ENCODE measurements around the gene BST1. TPM values are rescaled to one million over a fixed set of nuclear protein-coding genes. Genes with fewer than 3 reads are reported as not detected.

Gene BST1
- total and polyA plus RNA-seq, 10 of the 15 experiments (the other 5 are each of a cell fraction or from before 2014, with no cell fraction given), result 0.04 to 0.42 (median 0.11) TPM; not detected in 1

DNA sequence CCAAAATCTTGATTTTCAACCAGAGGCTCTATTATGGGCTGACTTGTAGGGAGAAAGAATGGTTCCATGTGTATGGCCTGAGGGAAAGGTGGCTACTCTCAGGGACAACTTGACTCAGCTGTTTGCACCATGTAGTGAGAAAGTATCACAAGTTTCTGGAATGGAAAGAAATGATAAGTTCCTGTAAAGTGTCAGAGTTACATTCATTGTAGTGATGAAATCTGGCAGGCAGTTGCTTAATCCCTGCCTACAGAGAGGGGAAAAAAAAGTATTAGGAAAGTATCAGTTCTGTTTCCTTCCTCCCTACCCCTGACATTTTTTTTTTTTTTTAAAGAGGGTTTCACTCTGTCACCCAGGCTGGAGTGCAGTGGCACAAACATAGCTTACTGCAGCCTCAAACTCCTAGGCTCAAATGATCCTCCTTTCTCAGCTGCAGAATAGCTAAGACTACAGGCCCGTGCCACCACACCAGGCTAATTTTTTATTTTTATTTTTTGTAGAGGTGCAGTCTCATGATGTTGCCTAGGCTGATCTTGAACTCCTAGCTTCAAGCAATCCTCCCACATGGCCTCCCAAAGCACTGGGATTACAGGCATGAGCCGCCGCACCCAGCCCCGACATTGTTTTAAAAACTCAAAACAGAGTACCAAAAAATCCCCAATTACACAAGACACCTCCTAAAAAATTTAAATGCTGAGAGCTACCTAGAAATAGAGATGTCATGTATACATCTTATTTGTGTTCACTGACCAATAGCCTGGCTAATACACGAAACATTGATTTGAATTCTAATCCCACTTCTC, 42.9 kb upstream of the BST1 start (continued):
- TF ChIP-seq MTA3 (IDR thresholded peaks at IDR 0.05; ENCODE audit: borderline replicate concordance, low read length), result no peak
- TF ChIP-seq ESRRA (IDR thresholded peaks at IDR 0.05; ENCODE audit: low read length), result no peak
- TF ChIP-seq ZZZ3 (IDR thresholded peaks at IDR 0.05; ENCODE audit: control insufficient read depth, insufficient read length, low read depth), result no peak
- no peak for TF ChIP-seq RELA (IDR thresholded peaks at IDR 0.05; ENCODE audit: borderline replicate concordance, partially characterized antibody)
- no peak for TF ChIP-seq MYC (IDR thresholded peaks at IDR 0.05; ENCODE audit: insufficient read depth, insufficient read length, insufficient replicate concordance, low read length, severe bottlenecking)
- TF ChIP-seq, protein P1, sequence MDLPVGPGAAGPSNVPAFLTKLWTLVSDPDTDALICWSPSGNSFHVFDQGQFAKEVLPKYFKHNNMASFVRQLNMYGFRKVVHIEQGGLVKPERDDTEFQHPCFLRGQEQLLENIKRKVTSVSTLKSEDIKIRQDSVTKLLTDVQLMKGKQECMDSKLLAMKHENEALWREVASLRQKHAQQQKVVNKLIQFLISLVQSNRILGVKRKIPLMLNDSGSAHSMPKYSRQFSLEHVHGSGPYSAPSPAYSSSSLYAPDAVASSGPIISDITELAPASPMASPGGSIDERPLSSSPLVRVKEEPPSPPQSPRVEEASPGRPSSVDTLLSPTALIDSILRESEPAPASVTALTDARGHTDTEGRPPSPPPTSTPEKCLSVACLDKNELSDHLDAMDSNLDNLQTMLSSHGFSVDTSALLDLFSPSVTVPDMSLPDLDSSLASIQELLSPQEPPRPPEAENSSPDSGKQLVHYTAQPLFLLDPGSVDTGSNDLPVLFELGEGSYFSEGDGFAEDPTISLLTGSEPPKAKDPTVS (IDR thresholded peaks at IDR 0.05; ENCODE audit: low read depth, low read length), result no peak

DNA sequence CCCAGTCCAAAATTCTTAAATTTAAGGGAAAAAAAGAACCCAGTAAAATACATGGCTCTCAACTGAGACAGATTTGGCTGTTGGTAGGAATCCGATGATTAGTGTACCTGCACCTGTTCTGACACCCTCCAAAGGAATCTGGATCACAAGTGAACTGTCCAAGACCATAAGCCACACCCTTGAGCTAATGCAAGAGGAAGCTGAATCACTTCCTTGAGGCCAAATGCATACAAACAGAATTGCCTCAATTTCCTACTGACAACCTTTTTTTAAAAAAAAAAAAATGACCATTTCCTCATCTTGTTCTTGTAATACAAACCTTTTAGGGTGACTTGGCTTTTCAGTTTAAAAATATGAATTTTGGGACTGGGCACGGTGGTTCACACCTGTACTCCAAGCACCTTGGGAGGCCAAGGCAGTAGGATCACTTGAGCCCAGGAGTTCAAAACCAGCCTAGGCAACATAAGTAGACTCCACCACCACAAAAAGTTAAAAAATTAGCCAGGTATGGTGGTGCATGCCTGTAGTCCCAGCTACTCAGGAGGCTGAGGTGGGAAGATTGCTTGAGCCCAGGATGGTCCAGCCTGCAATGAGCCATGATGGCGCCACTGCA, 37.0 kb upstream of the BST1 start:
- no peaks in the 10 kb centered on the region for H3K4me1 ChIP-seq (ENCODE audit: control insufficient read depth, insufficient read depth, low read length)
- SMC1A ChIA-PET (ENCODE audit: uncharacterized antibody, unreplicated experiment), result interaction anchor here (0.6 kb wide), 1 partner anchor 12 kb away, joined by 3 read pairs; no protein-coding TSS in a partner anchor
- no peak for DNase-seq (ENCODE audit: low read depth, low spot score)
- no peak overlapping the region for H3K27ac ChIP-seq (ENCODE audit: control insufficient read depth, insufficient read depth)
- WGBS (ENCODE audit: insufficient coverage, insufficient replicate concordance, low lambda C conversion rate, missing lambda C conversion rate), result 81% methylated on average over 3 of the region's 3 CpGs
- intact Hi-C loops (cut with micrococcal nuclease; ENCODE audit: unreplicated experiment) (no loop called here), in situ Hi-C loops (cut with MboI) (no loop called here)
- ATAC-seq, result no peak
- H4K20me1 ChIP-seq (ENCODE audit: control insufficient read depth, insufficient read depth), result no peaks in the 10 kb centered on the region
- H3K9me3 ChIP-seq (replicated peaks; ENCODE audit: control insufficient read depth, insufficient read depth, low read length), result no peaks in the 10 kb centered on the region
- RAD21 ChIA-PET (ENCODE audit: unreplicated experiment), result no interaction called here
- no peak overlapping the region for H3K4me2 ChIP-seq (ENCODE audit: control insufficient read depth, insufficient read depth)
- no peak overlapping the region for H3K9ac ChIP-seq (ENCODE audit: control insufficient read depth, insufficient read depth, low read length)
- CTCF ChIA-PET, result no interaction called here
- no peaks in the 10 kb centered on the region for H3K79me2 ChIP-seq (ENCODE audit: control insufficient read depth, insufficient read depth, low read length)
- no TSS peak for BruUV-seq (replicated peaks)
- no peaks in the 10 kb centered on the region for H3K27me3 ChIP-seq (replicated peaks in 1 of 2; ENCODE audit: control insufficient read depth in 2 of 2, insufficient read depth in 2 of 2, low read length in 1 of 2)
- no peak for FAIRE-seq
- peaks cover 0 to 4% of the 10 kb centered on the region in 2 experiments; a peak in 3 of 4 replicates for H3K36me3 ChIP-seq (ENCODE audit: control insufficient read depth in 2 of 2, insufficient read depth in 2 of 2, low read length in 1 of 2)
- POLR2A ChIA-PET, result interaction anchor here (1.8 kb wide), 1 partner anchor 17 kb away, joined by 4 read pairs; no protein-coding TSS in a partner anchor
- H3K4me3 ChIP-seq, result no peak overlapping the region
- H2AFZ ChIP-seq (ENCODE audit: control insufficient read depth, low read depth, low read length), result no peak overlapping the region
- TF ChIP-seq ZNF217 (IDR thresholded peaks at IDR 0.05) (no peak), HCFC1 (IDR thresholded peaks at IDR 0.05; ENCODE audit: low read length) (no peak), EP300 (IDR thresholded peaks at IDR 0.05; ENCODE audit: borderline replicate concordance in 1 of 2, control insufficient read depth in 1 of 2, low read depth in 2 of 2, low read length in 2 of 2) (no peak), CHD2 (IDR thresholded peaks at IDR 0.05; ENCODE audit: borderline replicate concordance, low read depth, low read length) (no peak), SMAD1 (IDR thresholded peaks at IDR 0.05; ENCODE audit: low read depth, partially characterized antibody) (no peak), RUNX3 (IDR thresholded peaks at IDR 0.05; ENCODE audit: low read length) (no peak), ZNF622 (IDR thresholded peaks at IDR 0.05) (no peak), EED (IDR thresholded peaks at IDR 0.05; ENCODE audit: low read depth) (no peak)
- TF ChIP-seq, protein P2, sequence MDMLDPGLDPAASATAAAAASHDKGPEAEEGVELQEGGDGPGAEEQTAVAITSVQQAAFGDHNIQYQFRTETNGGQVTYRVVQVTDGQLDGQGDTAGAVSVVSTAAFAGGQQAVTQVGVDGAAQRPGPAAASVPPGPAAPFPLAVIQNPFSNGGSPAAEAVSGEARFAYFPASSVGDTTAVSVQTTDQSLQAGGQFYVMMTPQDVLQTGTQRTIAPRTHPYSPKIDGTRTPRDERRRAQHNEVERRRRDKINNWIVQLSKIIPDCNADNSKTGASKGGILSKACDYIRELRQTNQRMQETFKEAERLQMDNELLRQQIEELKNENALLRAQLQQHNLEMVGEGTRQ (IDR thresholded peaks at IDR 0.05; ENCODE audit: borderline replicate concordance, low read depth, low read length), result no peak
- TF ChIP-seq, protein P3, sequence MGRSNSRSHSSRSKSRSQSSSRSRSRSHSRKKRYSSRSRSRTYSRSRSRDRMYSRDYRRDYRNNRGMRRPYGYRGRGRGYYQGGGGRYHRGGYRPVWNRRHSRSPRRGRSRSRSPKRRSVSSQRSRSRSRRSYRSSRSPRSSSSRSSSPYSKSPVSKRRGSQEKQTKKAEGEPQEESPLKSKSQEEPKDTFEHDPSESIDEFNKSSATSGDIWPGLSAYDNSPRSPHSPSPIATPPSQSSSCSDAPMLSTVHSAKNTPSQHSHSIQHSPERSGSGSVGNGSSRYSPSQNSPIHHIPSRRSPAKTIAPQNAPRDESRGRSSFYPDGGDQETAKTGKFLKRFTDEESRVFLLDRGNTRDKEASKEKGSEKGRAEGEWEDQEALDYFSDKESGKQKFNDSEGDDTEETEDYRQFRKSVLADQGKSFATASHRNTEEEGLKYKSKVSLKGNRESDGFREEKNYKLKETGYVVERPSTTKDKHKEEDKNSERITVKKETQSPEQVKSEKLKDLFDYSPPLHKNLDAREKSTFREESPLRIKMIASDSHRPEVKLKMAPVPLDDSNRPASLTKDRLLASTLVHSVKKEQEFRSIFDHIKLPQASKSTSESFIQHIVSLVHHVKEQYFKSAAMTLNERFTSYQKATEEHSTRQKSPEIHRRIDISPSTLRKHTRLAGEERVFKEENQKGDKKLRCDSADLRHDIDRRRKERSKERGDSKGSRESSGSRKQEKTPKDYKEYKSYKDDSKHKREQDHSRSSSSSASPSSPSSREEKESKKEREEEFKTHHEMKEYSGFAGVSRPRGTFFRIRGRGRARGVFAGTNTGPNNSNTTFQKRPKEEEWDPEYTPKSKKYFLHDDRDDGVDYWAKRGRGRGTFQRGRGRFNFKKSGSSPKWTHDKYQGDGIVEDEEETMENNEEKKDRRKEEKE (IDR thresholded peaks at IDR 0.05), result no peak
